Measurements from ENCODE around the gene DENND5B. TPM values are rescaled to one million over a fixed set of nuclear protein-coding genes. Genes with fewer than 3 reads are reported as not detected.
"Not testable (repeated sequence)": the region's sequence is repeated elsewhere in the genome, so short reads cannot be mapped to it uniquely, and the experiment has no call there.

The DENND5B gene
- total RNA-seq, 1 donor from 2014 or later = 17.5 TPM

GRCh38 chr12:31506515-31507306, 84.2 kb downstream of the DENND5B start:
- DNase-seq (ENCODE audit: extremely low spot score, unreplicated experiment) = no peak
- no peak for TF ChIP-seq CTCF (conservative IDR thresholded peaks at IDR 0.05)
- peaks cover 4% of the 10 kb centered on the region for H3K27me3 Mint-ChIP-seq
- H3K9me3 Mint-ChIP-seq = no peaks in the 10 kb centered on the region
- no peak overlapping the region for H3K27ac Mint-ChIP-seq
- peaks cover 4% of the 10 kb centered on the region for H3K36me3 Mint-ChIP-seq
- no peak overlapping the region for H3K4me3 Mint-ChIP-seq
- H3K4me1 Mint-ChIP-seq (ENCODE audit: unreplicated experiment) = no peaks in the 10 kb centered on the region

- Mint-ChIP-seq H3K4me1 (ENCODE audit: unreplicated experiment) (no peaks in the 10 kb centered on the region), H3K9me3 (no peaks in the 10 kb centered on the region), H3K36me3 (peaks cover 4% of the 10 kb centered on the region), H3K27ac (no peak overlapping the region), H3K4me3 (no peak overlapping the region), H3K27me3 (peaks cover 4% of the 10 kb centered on the region)
- no peak for TF ChIP-seq CTCF (conservative IDR thresholded peaks at IDR 0.05)
- no peak for DNase-seq (ENCODE audit: extremely low spot score, unreplicated experiment)
Observed at GRCh38 chr12:31504625-31505222, 86.2 kb downstream of the DENND5B start.

GRCh38 chr12:31501014-31501413, 89.9 kb downstream of the DENND5B start:
- H3K27me3 Mint-ChIP-seq; H3K27ac Mint-ChIP-seq; DNase-seq (ENCODE audit: extremely low spot score, unreplicated experiment); H3K4me3 Mint-ChIP-seq; H3K9me3 Mint-ChIP-seq: not testable (repeated sequence)
- peaks cover 12% of the 10 kb centered on the region for H3K4me1 Mint-ChIP-seq (ENCODE audit: unreplicated experiment)
- H3K36me3 Mint-ChIP-seq = peaks cover 12% of the 10 kb centered on the region

GRCh38 chr12:31499567-31499966, 91.4 kb downstream of the DENND5B start:
- Mint-ChIP-seq H3K4me3 (no peak overlapping the region), H3K9me3 (no peaks in the 10 kb centered on the region), H3K27ac (no peak overlapping the region), H3K4me1 (ENCODE audit: unreplicated experiment) (peaks cover 12% of the 10 kb centered on the region), H3K27me3 (peaks cover 4% of the 10 kb centered on the region), H3K36me3 (peaks cover 22% of the 10 kb centered on the region)
- no peak for DNase-seq (ENCODE audit: extremely low spot score, unreplicated experiment)
- no peak for TF ChIP-seq CTCF (conservative IDR thresholded peaks at IDR 0.05)

- no peak overlapping the region for H3K27ac Mint-ChIP-seq
- no peaks in the 10 kb centered on the region for H3K9me3 Mint-ChIP-seq
- H3K27me3 Mint-ChIP-seq = peaks cover 4% of the 10 kb centered on the region
- H3K36me3 Mint-ChIP-seq = peaks cover 32% of the 10 kb centered on the region
- TF ChIP-seq CTCF (conservative IDR thresholded peaks at IDR 0.05) = no peak
- peaks cover 12% of the 10 kb centered on the region for H3K4me1 Mint-ChIP-seq (ENCODE audit: unreplicated experiment)
- no peak for DNase-seq (ENCODE audit: extremely low spot score, unreplicated experiment)
- H3K4me3 Mint-ChIP-seq = no peak overlapping the region
Observed at GRCh38 chr12:31498424-31498823, 92.5 kb downstream of the DENND5B start.

- H3K27me3 Mint-ChIP-seq = peaks cover 5% of the 10 kb centered on the region
- H3K36me3 Mint-ChIP-seq = peaks cover 36% of the 10 kb centered on the region
- H3K9me3 Mint-ChIP-seq = no peaks in the 10 kb centered on the region
- peaks cover 21% of the 10 kb centered on the region for H3K4me1 Mint-ChIP-seq (ENCODE audit: unreplicated experiment)
- no peak overlapping the region for H3K4me3 Mint-ChIP-seq
- TF ChIP-seq CTCF (conservative IDR thresholded peaks at IDR 0.05) = no peak
- no peak for DNase-seq (ENCODE audit: extremely low spot score, unreplicated experiment)
- H3K27ac Mint-ChIP-seq = no peak overlapping the region
Observed at GRCh38 chr12:31496257-31496656, 94.7 kb downstream of the DENND5B start.
